GM18508 (cell line): ENCODE results near the gene VWC2L.

ENCODE experiments used
- ATAC-seq: cut with Tn5 transposase; IDR thresholded peaks from one replicate; pipeline ENCODE4 v1.9.1; 2021; ENCODE audit warnings: moderate number of reproducible peaks; ENCODE audit not compliant: insufficient read depth, unreplicated experiment

VWC2L gene

DNA sequence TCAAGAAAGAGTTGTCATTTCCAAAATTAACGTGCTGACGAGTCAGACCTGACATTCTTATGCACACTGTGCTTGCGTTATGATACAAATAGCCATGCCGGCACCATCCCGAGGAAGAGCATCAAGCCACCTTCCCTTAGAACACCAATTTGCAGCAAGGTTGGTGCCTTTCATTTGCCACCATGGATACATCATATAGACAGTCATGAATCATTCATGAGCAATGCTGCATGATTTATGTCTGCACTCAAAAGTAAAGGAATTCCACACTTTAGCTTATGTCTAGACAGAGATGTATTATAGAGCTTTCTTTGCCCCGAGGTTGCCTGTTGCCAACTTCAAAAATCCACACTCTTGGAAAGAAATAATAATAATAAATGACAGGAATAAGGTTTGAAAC is 166.9 kb downstream of the VWC2L start:
- no peak for ATAC-seq

DNA sequence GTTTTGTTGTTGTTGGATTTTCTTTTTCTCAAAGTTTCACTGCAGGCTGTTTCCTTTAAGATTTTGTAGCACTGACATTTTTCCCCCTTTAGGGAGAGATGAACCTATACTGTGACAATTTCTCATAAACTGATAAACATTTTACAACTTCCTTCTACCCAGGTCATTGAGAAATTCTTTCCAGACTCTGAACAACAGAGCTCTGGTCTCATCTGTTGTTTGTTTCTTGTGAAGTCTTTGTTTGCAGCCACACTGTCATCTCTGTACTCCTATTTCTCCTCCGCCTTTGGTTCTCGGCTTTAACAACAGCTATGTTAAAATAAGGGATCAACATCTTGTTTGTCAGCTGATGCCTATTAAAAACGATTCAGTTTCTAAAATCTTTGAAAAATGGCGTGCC is 167.6 kb downstream of the VWC2L start:
- ATAC-seq = no peak

DNA sequence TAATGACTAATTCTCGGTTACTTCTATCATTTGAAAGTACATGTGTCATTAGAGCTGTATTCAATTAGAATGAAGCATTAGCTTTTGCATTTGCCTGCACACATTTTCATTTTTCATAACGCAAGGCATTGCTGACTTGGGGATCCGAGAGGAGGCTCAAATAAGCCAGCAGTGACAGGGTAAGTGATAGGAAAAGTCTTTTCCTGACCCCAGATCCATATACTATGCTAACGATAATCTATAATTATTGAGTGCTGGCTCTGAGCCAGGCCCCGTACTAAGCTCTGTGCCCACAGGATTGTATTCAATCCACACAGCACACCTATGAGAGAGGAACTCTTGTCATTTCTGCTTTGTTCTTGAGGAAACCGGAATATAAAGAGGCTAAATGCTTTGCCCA is 168.2 kb downstream of the VWC2L start:
- ATAC-seq = no peak

DNA sequence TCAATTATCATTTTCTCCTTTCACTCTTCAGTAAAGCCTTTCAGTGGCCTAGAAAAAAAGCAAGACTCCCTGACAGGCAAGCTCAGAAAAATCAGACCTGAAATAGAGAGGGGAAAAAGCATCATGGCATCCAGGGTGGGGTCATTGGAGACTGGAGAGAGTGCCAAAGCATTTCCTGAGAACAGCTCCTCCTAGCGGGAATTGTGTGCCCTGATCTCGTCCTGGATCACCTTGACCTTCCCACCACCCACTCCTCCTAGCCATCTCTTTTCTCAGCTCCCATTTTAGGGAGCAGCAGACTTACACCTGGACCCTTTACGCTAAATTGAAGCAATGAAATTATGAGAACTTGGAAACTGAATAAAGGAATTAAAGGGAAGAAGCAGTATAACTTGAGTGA is 176.6 kb downstream of the VWC2L start:
- no peak for ATAC-seq

DNA sequence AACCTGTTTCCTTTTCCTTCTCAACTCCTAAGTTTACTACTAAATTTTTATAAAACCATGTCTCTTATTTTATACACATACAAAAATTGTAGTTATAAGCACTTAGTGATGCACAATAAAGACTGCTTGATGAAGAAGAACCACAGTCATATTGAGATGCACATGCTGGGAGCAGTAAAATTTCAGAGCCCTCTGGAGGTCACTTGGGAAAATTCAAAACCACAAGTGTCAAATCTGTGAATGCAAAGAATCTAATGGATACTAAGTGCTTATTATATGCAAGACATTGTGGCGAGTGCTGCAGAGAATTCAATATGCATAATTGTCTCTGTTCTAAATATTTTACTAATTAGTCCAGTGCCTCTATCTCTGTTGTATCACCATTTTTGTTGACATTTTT is 180.5 kb downstream of the VWC2L start:
- no peak for ATAC-seq

DNA sequence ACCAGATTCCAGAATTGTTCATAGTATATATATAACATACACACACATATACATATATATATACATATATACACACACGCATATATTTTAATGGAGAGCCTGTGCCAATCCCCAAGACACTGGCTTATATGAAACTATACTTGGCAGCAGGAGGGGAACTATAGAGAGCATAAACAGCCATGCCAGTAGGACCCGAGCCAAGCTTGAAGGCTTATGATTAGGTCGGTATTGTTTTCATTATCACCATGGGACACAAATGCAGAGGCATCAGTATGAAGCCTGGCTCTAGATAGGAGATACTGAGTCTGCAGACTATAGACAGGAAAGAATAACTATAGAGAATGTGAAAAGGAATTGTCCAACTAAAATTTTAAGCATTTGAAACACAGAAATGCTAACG is 181.2 kb downstream of the VWC2L start:
- ATAC-seq = no peak

DNA sequence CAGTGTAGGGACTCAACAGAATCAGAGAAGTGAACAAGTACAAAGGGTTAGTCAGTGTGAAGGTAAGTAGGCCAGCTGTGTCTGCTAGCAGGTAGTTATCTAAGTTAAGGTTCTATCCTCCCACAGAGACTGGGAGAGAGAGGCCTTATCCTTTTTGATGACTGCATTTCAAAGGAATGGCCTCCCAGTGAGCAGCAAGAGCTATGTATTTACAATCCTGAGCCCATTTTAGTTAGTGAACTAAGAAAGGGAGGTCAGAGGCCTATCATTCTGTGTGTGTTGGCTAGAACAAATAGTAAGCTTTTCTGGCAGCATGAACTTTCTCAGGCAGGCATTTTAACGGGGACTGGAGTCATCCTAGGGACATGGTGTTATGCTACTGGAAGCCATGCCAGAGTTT is 182.9 kb downstream of the VWC2L start:
- ATAC-seq = no peak

DNA sequence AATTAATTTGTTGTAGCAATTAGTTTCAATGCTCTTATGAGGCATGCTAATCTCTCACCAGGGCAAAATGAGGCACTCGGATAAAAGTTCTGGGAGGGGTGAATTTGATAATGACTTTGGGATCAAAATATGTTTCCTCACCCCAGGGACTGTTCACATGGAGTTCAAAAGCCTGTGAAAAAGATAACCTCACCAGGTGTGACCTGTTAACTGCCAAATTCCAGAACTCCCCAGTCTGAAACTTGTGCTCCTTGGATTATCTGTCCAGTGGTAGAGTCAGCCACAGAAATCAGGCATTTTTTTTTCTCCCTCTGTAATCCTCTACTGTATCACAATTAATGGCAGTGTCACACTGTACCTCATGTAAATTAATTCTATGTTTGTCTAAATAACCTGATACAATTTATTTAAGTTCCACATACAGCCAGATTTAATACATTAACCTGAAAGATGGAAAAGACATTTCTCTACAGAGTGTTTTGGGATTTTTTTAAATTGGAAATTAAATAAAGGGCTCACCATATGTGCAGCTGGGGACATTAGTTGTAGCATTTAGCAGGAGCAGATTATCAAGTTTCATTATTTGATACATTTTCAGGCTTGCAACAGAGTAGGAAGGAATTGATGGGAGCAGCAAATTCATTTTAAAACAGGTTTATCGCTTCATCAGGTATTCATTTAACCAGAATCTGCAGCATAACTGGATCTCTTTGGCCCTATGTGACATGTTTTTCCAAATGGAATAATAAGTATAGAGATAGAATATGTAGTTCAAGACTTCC is 191.2 kb downstream of the VWC2L start:
- ATAC-seq = no peak

DNA sequence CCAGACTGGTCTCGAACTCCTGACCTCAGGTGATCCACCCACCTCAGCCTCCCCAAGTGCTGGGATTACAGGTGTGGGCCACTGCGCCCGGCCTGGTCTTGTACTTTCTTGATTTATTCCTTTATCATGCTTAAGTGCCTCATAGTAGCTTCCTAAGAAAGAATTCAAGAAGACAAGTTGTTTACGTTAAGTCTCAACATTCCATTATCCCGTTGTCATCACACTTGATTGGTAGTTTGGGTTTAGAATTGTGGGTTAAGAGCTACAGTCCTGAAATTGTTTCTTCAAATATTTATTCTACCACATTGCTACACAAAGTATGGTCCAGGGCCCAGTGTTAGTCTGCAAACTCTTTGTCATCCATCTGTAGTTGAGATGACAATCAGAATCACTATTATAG is 194.0 kb downstream of the VWC2L start:
- no peak for ATAC-seq

DNA sequence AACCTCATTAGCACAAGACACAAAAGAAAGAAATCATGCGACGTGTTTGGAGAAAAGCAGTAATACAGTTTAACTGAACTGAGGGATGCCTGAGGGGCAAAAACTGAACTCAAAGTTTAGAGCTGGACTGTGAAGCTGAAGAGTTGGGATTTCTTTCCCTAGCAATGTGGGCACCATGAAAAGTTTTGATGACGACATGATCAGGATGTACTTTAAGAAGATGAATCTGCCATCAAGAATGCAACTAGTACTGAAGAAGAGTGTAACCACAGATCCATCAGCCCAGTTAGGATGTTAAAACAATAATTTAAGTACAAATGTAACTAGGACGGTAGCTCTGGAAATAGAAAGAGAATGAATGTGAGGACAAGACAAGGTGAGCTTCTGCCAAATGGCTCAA is 196.2 kb downstream of the VWC2L start:
- no peak for ATAC-seq

DNA sequence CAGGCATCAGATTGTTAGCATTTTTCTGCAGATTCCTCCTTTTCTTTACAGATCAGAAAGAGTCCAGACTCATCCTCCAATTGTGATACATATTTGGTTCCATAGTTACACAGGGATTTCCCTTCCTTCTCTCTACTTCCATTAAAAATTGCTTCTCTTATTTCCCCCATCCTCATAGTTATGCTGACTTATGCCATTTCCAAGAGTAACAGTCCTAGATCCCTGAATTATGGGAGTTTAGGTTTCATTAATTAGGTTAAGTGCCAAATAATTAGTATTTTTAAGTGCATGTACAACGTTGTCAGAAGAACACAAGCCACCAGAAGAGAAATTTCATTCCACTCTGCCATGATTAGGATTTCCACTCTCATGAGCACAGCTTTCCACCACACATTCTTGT is 200.2 kb downstream of the VWC2L start:
- ATAC-seq = no peak

DNA sequence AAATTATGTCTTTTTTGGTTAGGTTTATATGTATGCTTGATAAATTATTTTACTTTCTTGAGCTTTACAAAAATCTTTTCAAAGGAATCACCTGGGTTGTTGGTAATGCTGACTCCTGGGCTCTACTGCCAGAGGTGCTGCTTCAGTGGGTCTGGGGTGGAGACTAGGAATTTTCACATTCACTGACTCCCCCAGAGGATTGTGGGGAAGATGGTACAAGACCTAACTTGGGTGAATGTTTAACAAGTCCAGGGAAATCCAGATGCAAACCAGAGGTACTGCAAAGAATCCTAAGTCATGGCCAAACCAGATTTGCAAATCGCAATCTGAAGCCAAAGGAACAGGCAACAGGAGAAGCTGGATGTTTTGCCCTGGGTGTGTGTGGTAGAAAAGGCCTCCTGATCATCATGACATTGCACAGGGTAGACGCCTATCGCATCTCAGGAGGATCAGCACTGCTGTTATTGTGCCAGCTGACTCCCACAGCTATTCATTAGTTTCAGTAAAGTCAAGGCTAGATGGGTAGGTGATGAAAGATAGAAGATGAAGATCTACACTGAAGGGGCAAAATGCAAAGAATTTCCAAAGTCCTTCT is 213.4 kb downstream of the VWC2L start:
- no peak for ATAC-seq

DNA sequence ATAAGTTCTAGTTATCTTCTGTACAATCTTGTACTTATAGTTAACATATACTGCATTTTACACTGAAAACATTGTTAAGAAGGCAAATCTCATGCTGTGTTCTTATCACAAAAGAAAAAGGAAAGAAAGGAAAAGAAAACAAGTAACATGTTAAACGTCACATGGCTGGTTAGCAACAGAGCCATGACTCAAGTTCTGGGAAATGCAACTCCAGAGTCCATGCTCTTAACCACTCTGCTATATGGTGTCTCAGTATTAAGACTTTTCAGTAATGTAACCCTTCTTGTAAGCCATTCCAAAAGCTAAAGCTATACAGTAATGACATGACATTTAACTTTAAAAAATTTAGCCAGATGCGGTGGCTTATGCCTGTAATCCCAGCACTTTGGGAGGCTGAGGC is 217.2 kb downstream of the VWC2L start:
- ATAC-seq = no peak
